Colonic mucosa (tissue), 4 donors: ENCODE data around the gene ACTBL2. TPM values are rescaled to one million over a fixed set of nuclear protein-coding genes. Genes with fewer than 3 reads are reported as not detected.

Source experiments
- DNase-seq: peaks from one replicate; pipeline ENCODE4 v3.0.0-alpha.2; 2020
- H3K27ac ChIP-seq: fragments of 200-600 bp; one replicate; pipeline ENCODE4 v1.8.0; 2021
- H3K27me3 ChIP-seq: fragments of 200-600 bp; one replicate; pipeline ENCODE4 v1.8.0; 2021
- H3K36me3 ChIP-seq: fragments of 200-600 bp; one replicate; pipeline ENCODE4 v1.8.0; 2021
- H3K4me1 ChIP-seq: fragments of 200-600 bp; one replicate; pipeline ENCODE4 v1.8.0; 2021; ENCODE audit warnings: mild to moderate bottlenecking
- H3K4me3 ChIP-seq: fragments of 200-600 bp; one replicate; pipeline ENCODE4 v1.8.0; 2021
- H3K9ac ChIP-seq, 2 donors: one replicate each; pipeline ENCODE4 v1.7.0; 2013; ENCODE audit warnings: control low read depth in 2 of 2, low read depth in 2 of 2, low read length in 2 of 2
- H3K9me3 ChIP-seq: fragments of 200-600 bp; one replicate; pipeline ENCODE4 v1.8.0; 2021
- CTCF ChIP-seq: fragments of 200-600 bp; IDR thresholded peaks from one replicate; pipeline ENCODE4 v1.8.0; 2022; ENCODE audit warnings: antibody characterized with exemption, mild to moderate bottlenecking
- intact Hi-C: fragments of 100-400 bp; cut with DNase I; formaldehyde crosslinking; loops from one replicate; pipeline ENCODE4 v1.14.1; 2022
- total RNA-seq, 2 donors: library from RNA; stranded (reverse); fragmentation: NEBNext Ultra II Directional in 1 of 2; extraction: Animal tissue kit (Norgen Biotek cat#: 25700) in 1 of 2; gene quantifications; one replicate each; pipeline ENCODE4 v1.2.1, GENCODE V29; 2021
- donor health status: healthy.
- donor health status: DM: no; HTN: no; CAD: no.
- donor health status: DM: no; HTN: no; CAD: no.

The ACTBL2 gene
- total RNA-seq, 2 donors from 2014 or later, result not detected

- TF ChIP-seq CTCF, result no peak
- Histone ChIP-seq H3K36me3 (no peaks in the 10 kb centered on the region), H3K4me1 (no peaks in the 10 kb centered on the region), H3K4me3 (no peak overlapping the region), H3K27ac (no peak overlapping the region), H3K27me3 (no peaks in the 10 kb centered on the region), H3K9me3 (no peaks in the 10 kb centered on the region), H3K9ac (no peak overlapping the region)
- no peak for DNase-seq
- intact Hi-C loops, result no loop called here
Measured at GRCh38 chr5:57432876-57433275, 49.7 kb downstream of the ACTBL2 start.

GRCh38 chr5:57431759-57432158, 50.9 kb downstream of the ACTBL2 start:
- TF ChIP-seq CTCF, result no peak
- no peaks in the 10 kb centered on the region for H3K27me3 ChIP-seq
- no peaks in the 10 kb centered on the region for H3K9me3 ChIP-seq

More at GRCh38 chr5:57431759-57432158, 50.9 kb downstream of the ACTBL2 start:
- H3K36me3 ChIP-seq, result no peaks in the 10 kb centered on the region
- intact Hi-C loops, result no loop called here
- no peaks in the 10 kb centered on the region for H3K4me1 ChIP-seq
- no peak overlapping the region for H3K27ac ChIP-seq
- H3K4me3 ChIP-seq, result no peak overlapping the region
- no peak for DNase-seq
- H3K9ac ChIP-seq, result no peak overlapping the region
